GM21786 (cell line): Measurements from ENCODE around the gene AQP12B.

Experiments used
- ATAC-seq: cut with Tn5 transposase; IDR thresholded peaks from one replicate; pipeline ENCODE4 v1.9.1; 2021; ENCODE audit not compliant: unreplicated experiment

The AQP12B gene

GRCh38 chr2:240637116-240637900, 45.4 kb downstream of the AQP12B start:
- ATAC-seq, result no peak

- ATAC-seq, result no peak
Observed at GRCh38 chr2:240636563-240637115, 46.0 kb downstream of the AQP12B start.

- ATAC-seq, result no peak
Observed at GRCh38 chr2:240635998-240636547, 46.6 kb downstream of the AQP12B start.

GRCh38 chr2:240635121-240635997, 47.3 kb downstream of the AQP12B start:
- no peak for ATAC-seq

- no peak for ATAC-seq
Observed at GRCh38 chr2:240632306-240632721, 50.4 kb downstream of the AQP12B start.

- ATAC-seq, result no peak
Observed at GRCh38 chr2:240631548-240632305, 51.0 kb downstream of the AQP12B start.

GRCh38 chr2:240630771-240631547, 51.7 kb downstream of the AQP12B start:
- no peak for ATAC-seq

GRCh38 chr2:240629968-240630770, 52.5 kb downstream of the AQP12B start:
- ATAC-seq, result no peak

- ATAC-seq, result no peak
Observed at GRCh38 chr2:240629619-240629967, 53.1 kb downstream of the AQP12B start.

GRCh38 chr2:240628808-240629618, 53.7 kb downstream of the AQP12B start:
- ATAC-seq, result no peak

- ATAC-seq, result no peak
Observed at GRCh38 chr2:240628507-240628807, 54.2 kb downstream of the AQP12B start.

GRCh38 chr2:240627736-240628506, 54.8 kb downstream of the AQP12B start:
- ATAC-seq, result no peak

- ATAC-seq, result no peak
Observed at GRCh38 chr2:240626531-240627300, 56.0 kb downstream of the AQP12B start.
